GM19328 (cell line): Measurements from ENCODE around the gene RHOT2.
A peak's percentile ranks its signal among the peaks of the same experiment; 100 is the strongest.

Experiments
- ATAC-seq: cut with Tn5 transposase; IDR thresholded peaks from one replicate; pipeline ENCODE4 v1.9.1; 2021; ENCODE audit warnings: mild to moderate bottlenecking, moderate library complexity; ENCODE audit not compliant: unreplicated experiment

RHOT2 gene

DNA sequence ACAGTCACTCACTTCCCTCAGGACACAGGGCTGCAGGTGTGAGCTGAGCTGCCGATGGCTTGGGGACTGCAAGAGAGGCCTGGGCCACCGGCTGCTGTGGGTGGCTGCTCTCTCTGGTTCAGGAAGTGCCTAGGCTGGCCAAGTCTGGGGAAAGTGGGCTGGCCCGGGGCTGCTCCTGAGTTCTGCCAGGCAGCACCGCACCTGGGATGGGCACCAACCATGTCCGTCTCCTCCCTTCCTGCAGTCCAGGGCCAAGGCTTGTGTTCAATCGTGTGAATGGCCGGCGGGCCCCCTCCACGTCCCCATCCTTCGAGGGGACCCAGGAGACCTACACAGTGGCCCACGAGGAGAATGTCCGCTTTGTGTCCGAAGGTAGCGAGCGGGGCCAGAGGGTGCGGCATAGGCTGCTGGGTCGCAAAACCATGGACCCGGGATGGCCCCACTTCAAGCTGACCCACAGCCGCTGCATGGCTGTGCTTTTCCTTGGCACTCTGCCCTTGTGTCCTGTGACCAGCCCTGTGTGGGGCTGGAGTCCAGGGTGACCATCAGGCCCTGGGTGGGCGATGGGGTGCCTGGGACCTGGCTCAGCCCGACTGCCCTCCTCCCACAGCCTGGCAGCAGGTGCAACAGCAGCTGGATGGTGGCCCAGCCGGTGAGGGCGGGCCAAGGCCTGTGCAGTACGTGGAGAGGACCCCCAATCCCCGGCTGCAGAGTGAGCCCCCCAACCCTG, 20.6 kb upstream of the RHOT2 start:
- ATAC-seq, result no peak

DNA sequence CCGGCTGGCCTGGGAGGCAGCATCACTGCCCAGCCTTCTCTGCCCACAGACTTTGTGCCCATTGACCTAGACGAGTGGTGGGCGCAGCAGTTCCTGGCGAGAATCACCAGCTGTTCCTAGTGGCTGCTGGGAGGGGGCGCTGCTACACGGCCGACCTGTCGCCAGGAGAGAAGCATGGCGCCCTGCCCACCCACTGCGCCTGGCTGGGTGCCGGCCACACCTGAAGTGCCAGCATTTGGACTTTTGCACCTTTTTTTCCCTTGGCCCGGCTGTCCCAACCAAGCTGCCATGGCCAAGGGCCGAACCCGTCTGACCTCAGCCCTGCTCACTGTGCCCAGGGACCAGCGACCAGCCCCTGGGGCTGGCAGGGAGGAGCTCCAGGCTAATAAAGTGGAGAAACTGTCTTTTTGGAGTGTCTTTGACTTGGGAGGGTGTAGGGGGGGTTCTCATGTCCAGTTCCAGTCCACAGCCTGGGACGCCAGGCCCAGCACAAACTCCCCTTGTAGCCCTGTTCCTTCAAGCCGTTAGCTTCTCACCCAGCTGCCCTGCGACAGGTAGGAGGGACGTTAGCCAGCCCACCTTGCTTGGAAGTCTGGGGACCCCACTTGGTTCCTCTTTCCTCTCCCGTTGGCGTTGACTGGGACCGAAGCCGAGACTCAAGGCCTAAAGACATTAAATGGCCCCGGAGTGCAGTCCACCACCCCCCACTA, 19.7 kb upstream of the RHOT2 start:
- ATAC-seq, result no peak

DNA sequence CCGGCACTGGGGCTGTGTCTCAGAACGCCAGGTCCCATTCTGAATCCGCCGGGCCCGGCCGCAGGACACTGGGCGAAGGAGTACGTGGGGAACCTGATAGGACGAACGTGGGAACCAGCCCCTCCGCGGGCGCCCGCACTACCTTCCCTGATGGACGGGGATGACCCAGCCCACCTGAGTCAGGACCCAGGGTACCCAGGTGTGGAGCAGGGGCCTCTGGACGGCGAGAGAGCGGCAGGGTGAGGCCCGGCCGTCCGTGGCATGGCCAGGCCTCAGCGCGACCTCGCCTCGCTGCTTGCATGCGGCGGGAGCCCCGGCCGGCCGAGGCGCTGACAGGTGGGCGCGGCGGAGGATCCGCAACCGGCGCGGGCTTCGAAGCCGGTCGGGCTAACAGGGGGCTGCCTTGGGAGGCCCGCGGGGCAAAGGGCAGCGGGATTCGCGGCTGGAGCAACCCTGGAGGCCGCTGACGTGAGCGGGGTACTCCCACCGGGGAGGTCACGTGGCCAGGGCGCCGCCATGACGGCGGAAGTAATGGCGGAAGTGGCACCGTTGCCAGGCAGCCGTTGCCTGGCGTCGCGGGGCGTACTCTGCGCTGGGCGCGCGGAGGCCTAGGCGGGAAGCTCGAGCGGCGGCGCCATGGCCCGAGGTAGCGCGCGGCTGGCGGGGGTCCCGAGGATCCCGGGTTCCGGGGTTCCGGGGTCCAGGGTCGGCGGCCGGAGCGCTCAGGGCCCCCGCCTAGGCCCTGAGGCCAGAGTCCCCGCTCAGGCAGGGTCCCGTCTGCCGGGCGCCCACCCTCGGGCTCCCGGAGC, 18.9 kb upstream of the RHOT2 start, which contains the start of gene WDR90:
Gene WDR90, plus strand, starts transcription at position 585 of the 809 bp plus-strand sequence. Its CDS starts 52 bp downstream, at position 637.
- peak; percentile 79 for ATAC-seq

DNA sequence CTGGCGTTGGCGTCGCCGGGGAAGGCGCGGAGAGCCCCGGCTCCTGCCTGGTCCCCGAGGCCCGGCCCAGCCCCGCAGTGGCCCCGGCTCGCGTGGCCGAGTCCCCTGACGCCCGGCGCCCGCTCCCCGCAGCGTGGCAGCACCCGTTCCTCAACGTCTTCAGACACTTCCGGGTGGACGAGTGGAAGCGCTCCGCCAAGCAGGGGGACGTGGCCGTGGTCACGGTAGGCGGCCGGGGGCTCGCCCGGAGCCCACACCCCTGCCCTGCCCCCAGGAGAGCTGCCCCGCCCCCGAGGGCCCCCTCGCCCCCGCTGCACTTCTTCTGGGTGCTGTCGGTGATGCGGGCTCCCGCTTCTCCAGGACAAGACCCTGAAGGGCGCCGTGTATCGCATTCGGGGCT, 18.3 kb upstream of the RHOT2 start:
- ATAC-seq, result peak; percentile 5

DNA sequence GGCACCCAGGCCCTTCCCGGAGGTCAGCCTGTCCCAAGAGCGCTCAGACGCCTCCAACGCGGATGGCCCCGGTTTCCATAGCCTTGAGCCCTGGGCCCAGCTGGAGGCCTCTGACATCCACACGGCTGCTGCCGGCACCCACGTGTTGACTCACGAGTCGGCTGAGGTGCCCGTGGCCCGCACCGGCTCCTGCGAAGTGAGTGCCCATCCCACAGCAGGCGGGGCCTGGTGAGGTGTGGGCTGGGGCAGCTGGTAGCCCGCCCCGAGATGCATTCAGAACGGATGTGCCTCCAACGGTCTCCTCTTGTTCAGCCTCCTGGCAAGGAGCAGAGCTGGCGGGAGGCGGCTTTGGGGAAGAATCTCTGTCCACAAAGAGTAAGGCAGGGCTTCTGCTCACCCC, 16.1 kb upstream of the RHOT2 start:
- ATAC-seq, result no peak

DNA sequence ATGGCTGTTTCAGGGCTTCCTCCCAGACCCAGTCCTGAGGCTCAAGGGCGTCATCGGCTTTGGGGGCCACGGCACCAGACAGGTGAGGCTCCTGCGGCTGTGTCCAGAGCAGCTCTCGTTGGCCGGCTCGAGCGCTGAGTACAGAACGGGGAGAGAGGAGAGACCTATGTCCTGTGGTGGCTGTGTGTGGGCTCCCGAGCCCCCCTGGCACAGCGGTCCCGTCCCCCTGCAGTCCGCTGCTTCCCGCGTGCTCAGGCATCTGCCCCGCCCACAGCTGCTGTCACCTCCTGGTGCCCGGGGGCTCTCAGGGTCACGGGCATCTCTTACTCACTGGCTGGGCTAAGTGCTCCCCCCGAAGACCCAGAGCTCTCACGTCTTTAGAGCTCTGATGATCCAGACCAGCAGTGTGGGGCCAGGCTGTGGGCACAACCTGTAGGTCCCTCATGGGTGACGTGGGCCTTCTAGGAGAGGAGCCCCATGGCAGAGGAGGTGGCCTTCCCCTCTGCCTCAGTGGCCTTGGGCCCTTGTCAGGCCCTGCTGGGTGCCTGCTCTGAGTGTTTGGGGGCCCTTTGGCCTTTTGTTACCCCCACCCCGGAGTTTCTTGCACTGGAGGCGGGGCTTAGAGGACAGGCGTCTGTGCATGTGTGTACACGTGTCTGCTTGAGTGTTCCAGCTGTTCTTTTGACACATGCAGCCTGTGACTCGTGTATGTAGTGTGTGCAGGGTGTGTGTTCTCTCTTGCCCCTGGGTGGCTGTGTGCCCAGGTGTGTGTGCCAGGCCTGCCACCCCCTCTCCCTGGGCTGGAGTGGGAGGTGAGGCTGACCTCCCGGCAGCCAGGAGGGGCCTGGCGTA, 15.3 kb upstream of the RHOT2 start:
- no peak for ATAC-seq

DNA sequence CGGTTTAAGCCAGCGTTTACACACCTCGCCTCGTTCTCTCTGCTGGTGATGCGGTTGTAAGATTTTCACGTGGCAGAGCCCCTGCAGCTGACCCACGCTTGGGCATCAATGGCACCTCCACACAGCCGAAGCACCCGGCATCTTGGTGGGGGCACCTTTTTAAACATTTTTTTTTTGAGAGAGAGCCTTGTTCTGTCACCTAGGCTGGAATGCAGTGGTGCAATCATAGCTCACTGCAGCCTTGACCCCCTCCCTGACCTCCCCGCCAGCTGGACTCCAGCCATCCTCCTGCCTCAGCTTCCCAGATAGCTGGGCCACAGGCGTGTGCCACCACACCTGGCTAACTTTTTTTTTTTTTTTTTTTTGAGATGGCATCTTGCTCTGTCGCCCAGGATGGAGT, 13.9 kb upstream of the RHOT2 start:
- no peak for ATAC-seq

DNA sequence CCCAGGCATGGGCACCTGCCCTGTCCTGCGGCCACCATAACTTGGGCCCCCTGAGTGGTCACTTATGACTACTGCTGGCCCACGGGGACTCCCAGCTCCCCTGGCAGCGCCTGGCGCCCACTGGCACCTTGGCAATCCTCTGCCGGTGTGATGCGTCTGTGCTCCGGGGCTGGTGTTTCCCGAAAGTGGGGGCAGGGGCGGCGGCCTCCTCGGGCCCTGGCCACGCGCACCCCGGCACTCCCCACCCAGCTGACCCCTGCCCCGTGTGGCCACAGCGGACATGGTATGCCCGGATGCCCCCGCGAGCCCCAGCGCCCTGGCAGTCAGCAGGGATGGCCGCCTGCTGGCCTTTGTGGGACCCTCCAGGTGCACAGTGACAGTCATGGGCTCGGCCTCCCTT, 10.4 kb upstream of the RHOT2 start:
- ATAC-seq, result no peak

DNA sequence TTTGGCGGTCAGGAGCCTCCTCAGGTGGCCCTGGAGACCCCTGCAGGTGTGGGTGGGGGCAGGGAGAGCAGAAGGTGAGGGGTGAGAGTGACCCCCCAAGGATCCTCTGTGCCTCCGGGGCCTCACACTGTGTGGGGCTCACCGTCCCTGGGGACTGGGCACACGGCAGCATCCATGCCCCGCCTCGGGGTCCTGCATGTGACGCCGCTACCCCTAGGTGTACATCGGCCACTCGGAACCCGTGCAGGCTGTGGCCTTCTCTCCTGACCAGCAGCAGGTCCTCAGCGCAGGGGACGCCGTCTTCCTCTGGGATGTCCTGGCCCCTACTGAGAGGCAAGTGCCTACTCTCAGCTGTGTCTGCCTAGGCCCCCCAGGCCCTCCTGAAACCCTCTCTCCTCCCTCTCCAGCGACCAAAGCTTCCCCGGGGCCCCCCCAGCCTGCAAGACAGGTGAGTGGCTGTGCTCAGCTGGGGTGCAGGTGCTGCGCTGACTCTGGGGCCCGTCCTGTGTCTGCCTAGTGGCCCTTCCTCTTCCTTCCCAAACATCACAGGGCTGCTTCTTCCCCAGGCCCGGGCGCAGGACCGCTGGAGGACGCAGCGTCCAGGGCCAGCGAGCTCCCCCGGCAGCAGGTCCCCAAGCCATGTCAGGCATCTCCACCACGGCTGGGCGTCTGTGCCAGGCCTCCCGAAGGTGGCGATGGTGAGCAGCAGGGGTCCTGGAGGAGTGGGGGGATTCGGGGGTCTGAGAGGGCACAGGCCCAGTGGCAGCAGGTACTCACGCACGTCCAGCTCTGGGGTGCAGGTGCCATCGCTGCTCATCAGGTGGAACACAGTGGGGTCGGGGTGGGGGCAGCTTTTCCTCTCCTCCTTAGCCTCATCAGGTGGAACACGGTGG, 9.0 kb upstream of the RHOT2 start:
- ATAC-seq, result no peak

DNA sequence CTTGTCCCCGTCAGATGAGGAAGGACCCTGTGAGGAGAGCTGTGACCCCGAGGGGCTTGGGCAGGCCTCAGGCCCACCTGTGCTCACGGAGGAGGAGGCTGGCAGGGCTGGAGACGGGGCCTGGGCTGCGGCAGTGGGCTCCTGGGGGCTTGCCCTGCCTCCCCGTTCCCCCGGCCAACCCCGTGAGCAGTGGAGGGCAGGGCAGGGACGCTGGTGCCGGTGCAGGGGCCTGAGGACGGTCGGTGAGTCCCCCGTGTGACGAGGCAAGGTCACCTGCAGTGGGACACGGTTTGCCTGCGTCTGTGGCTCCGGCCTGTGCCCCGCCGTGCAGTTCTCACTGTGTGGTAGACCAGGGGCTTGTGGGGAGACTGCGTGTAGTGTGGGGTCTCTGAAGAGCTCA, 8.3 kb upstream of the RHOT2 start:
- no peak for ATAC-seq

DNA sequence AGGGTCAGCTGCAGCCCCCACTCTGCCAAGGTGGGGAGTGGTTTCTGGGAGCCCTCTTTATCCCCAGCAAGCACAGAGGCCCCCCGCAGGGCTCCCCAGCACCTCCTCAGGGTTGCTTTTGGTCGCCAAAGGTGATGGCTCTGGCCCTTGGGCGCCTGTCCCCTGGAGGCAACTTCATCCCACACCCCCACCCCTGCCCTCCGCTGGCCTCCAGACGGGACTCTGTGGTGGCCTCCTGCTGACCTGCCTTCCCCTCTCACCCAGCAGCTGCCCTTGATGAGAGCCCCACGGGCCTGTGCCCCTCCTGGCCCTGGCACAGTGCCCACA, 7.8 kb upstream of the RHOT2 start:
- ATAC-seq, result no peak

DNA sequence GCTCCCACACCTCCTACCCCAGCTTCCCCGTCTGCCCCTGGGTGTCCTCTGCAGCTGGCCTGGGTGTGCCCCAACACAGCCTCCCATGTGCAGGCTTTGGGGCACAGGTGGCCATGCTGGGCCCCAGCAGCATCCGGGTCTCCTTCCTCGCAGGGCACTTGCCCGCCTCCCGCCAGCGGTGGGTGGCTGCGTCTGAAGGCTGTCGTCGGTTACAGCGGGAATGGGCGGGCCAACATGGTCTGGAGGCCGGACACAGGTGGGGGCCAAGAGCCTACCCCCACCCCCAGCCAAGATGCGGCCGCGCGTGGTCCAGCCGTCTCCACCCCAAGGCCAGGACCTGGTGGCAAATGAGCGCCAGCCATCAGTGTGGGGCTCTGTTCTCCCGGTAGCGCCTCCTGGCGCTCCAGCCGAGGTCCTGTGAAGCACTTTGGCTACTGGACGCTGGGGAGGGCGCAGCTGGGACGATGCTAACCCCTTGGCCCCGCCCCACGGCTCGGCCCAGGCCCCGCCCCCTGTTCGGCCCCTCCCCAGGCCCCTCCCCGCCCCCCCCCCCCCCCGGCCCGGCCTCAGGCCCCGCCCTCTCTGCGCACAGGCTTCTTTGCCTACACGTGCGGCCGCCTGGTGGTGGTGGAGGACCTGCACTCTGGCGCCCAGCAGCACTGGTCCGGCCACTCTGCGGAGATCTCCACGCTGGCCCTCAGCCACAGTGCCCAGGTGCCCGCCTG, 7.3 kb upstream of the RHOT2 start:
- ATAC-seq, result peak; percentile 47

DNA sequence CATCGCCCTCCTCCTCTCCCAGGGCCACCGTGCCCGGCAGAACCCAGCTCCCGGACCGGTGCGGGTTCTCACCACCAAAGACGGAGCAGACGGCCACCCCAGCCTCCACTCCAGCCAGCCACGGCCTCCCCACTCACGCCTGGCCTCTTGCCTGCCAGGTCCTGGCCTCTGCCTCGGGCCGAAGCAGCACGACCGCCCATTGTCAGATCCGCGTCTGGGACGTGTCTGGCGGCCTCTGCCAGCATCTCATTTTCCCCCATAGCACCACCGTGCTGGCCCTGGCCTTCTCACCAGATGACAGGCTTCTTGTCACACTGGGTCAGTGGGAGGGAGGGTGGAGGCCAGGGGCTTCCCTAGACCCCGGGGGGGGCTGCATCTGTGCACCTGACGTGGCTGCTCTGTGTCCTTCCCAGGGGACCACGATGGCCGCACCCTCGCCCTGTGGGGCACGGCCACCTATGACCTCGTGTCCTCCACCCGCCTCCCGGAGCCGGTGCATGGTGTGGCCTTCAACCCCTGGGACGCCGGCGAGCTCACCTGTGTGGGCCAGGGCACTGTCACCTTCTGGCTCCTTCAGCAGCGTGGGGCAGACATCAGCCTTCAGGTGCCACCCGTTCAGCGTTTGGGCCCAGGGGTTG, 6.6 kb upstream of the RHOT2 start:
- ATAC-seq, result peak; percentile 5

DNA sequence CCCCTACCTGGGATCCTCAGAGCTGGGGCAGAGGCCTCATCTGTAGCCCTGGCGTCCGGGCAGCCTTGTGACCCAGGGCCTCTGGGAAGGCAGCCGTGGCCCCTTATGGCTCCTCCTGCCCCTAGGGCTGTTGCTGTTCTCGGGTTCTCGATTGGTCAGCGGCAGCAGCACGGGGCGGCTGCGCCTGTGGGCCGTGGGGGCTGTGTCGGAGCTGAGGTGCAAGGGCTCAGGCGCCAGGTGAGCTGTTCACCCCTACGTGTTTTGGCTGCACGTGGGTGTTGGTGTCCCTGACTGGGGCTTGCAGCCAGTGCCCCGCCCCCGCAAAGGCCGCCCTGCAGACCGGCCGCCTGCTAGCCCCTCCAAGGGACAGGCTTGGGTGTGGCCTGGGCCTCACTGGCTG, 5.8 kb upstream of the RHOT2 start:
- no peak for ATAC-seq

DNA sequence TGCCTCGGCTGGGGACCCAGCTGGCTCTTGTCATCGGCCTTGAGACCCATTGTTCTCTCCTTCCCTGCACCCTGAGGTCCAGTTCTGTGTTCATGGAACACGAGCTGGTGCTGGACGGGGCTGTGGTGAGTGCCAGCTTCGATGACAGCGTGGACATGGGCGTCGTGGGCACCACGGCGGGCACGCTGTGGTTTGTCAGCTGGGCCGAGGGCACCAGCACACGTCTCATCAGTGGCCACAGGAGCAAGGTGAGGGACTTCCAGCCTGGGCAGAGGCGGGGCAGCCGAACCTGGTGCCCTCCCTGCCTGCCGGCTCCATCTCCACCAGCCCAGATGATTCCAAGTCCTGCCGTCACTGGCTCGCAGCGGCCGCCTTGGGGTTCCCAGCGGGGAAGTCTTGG, 5.3 kb upstream of the RHOT2 start:
- no peak for ATAC-seq

DNA sequence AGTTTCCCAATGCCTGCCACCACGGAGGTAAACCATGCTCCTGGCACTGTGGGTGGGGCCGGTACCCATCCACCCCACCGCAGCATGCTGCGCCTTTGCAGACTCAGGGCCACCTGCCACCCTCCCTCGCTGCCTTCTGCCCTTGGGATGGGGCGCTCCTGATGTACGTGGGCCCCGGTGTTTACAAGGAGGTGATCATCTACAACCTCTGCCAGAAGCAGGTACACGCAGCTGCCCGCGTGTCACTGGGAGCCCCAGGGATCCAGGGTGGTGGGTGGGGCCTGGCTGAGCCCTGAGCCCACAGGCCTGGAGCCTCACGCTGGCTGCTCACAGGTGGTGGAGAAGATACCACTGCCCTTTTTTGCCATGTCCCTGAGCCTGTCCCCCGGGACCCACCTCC, 1.4 kb upstream of the RHOT2 start:
- ATAC-seq, result no peak

DNA sequence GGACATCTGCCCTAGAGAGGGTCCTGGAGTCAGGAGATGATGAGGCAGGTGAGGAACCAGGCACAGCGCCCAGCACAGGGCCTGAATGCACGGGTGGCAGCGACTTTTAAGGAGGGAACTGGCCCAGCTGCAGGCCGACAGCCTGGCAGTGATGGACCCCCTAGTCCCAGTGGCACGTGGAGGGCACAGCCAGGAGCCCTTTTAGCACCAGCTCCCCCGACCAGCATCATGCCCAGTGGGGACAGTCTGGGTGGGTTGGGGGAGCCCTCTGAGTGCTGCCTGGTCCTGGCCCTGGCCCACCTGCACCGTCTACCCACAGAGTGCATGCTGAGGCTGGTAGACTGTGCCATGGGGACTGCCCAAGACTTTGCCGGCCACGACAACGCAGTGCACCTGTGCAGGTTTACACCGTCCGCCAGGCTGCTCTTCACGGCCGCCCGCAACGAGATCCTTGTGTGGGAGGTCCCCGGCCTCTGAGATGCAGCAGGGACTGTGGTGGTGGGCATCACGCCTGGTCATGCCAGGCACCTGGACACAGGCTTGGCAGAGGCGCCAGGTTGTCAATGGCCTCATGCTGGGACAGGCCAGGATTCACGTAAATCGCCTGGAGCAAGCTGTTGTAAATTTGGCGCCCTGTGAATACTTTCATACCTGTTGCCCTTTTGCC, 686 bp upstream of the RHOT2 start:
- ATAC-seq, result no peak

DNA sequence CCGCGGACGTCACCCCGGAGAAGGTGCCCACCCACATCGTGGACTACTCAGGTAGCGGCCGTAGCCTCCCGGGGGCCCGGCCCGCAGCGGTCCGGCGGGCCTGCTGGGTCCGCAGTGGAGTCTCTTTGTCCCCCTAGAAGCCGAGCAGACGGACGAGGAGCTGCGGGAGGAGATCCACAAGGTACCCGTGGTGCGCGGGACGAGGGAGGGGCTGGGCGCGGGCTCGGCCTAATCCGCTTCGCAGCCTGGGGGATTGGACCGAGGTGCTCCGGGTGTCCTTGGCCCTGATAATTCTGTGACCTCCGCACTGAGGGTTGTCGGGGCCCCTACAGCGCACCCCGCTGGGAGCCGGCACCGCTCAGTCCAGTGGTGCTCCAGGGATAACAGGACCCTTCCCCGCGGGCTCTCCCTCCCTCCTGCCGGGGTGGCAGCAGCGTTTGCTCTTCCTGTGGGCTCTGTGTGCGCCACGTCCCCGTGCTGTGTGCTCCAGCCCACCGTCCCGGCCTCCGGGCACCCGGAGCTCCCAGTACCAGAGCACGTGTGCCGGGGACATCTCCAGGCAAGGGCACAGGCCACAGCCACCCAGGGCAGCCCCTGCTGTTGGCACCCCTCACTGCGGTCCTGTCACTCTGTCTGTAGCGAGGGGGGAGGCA, 713 bp downstream of the RHOT2 start:
- ATAC-seq, result no peak
